ENCODE data around the gene ONECUT1. TPM values are rescaled to one million over a fixed set of nuclear protein-coding genes. Genes with fewer than 3 reads are reported as not detected.

ONECUT1 gene
- total RNA-seq, 1 donor from 2014 or later, result 341 TPM

GRCh38 chr15:52765785-52766184 is 24.4 kb downstream of the ONECUT1 start:
- TF ChIP-seq CTCF (IDR thresholded peaks at IDR 0.05; ENCODE audit: unreplicated experiment), result peak; percentile 50
- no peaks in the 10 kb centered on the region for H3K27me3 Mint-ChIP-seq

GRCh38 chr15:52764731-52765130 is 25.4 kb downstream of the ONECUT1 start:
- Mint-ChIP-seq H3K9me3 (ENCODE audit: low read depth) (no peaks in the 10 kb centered on the region), H3K27me3 (no peaks in the 10 kb centered on the region), H3K4me3 (ENCODE audit: low read depth) (no peak overlapping the region), H3K27ac (peak overlapping the region; percentile 35), H3K4me1 (ENCODE audit: low read depth) (peaks cover 59% of the 10 kb centered on the region), H3K36me3 (ENCODE audit: insufficient read depth) (peaks cover 42% of the 10 kb centered on the region)
- DNase-seq (ENCODE audit: low spot score, unreplicated experiment), result no peak
- TF ChIP-seq CTCF (IDR thresholded peaks at IDR 0.05; ENCODE audit: unreplicated experiment), result no peak

More at GRCh38 chr15:52765785-52766184, 24.4 kb downstream of the ONECUT1 start:
- DNase-seq (ENCODE audit: low spot score, unreplicated experiment), result no peak
- H3K4me3 Mint-ChIP-seq (ENCODE audit: low read depth), result no peak overlapping the region
- H3K27ac Mint-ChIP-seq, result peak overlapping the region; percentile 87
- H3K36me3 Mint-ChIP-seq (ENCODE audit: insufficient read depth), result peaks cover 39% of the 10 kb centered on the region
- H3K9me3 Mint-ChIP-seq (ENCODE audit: low read depth), result no peaks in the 10 kb centered on the region
- peaks cover 54% of the 10 kb centered on the region for H3K4me1 Mint-ChIP-seq (ENCODE audit: low read depth)

- H3K4me3 Mint-ChIP-seq (ENCODE audit: low read depth), result no peak overlapping the region
- DNase-seq (ENCODE audit: low spot score, unreplicated experiment), result no peak
- H3K27me3 Mint-ChIP-seq, result no peaks in the 10 kb centered on the region
- no peak for TF ChIP-seq CTCF (IDR thresholded peaks at IDR 0.05; ENCODE audit: unreplicated experiment)
- H3K9me3 Mint-ChIP-seq (ENCODE audit: low read depth), result no peaks in the 10 kb centered on the region
- peaks cover 53% of the 10 kb centered on the region for H3K4me1 Mint-ChIP-seq (ENCODE audit: low read depth)
- peak overlapping the region; percentile 80 for H3K27ac Mint-ChIP-seq
- H3K36me3 Mint-ChIP-seq (ENCODE audit: insufficient read depth), result peaks cover 42% of the 10 kb centered on the region
Observed at GRCh38 chr15:52762621-52763020, 27.5 kb downstream of the ONECUT1 start.

DNA sequence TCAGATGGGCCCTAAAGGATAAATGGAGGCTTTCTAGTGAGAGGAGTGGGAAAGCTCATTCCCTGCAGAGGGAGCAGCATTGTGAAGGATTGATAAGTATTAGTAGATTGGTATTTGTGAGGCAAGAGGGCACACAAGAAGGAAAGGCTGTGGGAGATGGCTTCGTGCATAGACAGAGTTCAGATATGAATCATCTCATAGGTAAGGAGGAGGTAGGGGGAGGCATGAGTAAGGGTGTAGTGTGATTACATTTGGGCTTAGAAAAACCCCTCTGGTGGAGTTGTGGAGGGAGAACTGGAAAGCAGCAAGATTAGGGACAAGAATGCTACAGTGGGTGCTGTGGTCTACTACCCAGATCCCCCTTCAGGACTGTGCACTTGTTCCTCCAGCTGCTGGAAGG is 29.6 kb downstream of the ONECUT1 start:
- peaks cover 38% of the 10 kb centered on the region for H3K4me1 Mint-ChIP-seq (ENCODE audit: low read depth)
- H3K27me3 Mint-ChIP-seq, result no peaks in the 10 kb centered on the region
- no peak for DNase-seq (ENCODE audit: low spot score, unreplicated experiment)

GRCh38 chr15:52759969-52760368 is 30.2 kb downstream of the ONECUT1 start:
- Mint-ChIP-seq H3K9me3 (ENCODE audit: low read depth) (no peaks in the 10 kb centered on the region), H3K4me3 (ENCODE audit: low read depth) (no peak overlapping the region), H3K27me3 (no peaks in the 10 kb centered on the region), H3K4me1 (ENCODE audit: low read depth) (peaks cover 38% of the 10 kb centered on the region), H3K36me3 (ENCODE audit: insufficient read depth) (peaks cover 50% of the 10 kb centered on the region), H3K27ac (peak overlapping the region; percentile 25)
- TF ChIP-seq CTCF (IDR thresholded peaks at IDR 0.05; ENCODE audit: unreplicated experiment), result peak; percentile 26
- no peak for DNase-seq (ENCODE audit: low spot score, unreplicated experiment)

More for the DNA sequence above, 29.6 kb downstream of the ONECUT1 start:
- Mint-ChIP-seq H3K27ac (peak overlapping the region; percentile 25), H3K4me3 (ENCODE audit: low read depth) (no peak overlapping the region), H3K9me3 (ENCODE audit: low read depth) (no peaks in the 10 kb centered on the region), H3K36me3 (ENCODE audit: insufficient read depth) (peaks cover 44% of the 10 kb centered on the region)
- TF ChIP-seq CTCF (IDR thresholded peaks at IDR 0.05; ENCODE audit: unreplicated experiment), result no peak

Measured in progenitor cell of endocrine pancreas (in vitro differentiated cells).